ENCODE measurements around the gene MGST2. TPM values are rescaled to one million over a fixed set of nuclear protein-coding genes. Genes with fewer than 3 reads are reported as not detected.
A peak's percentile ranks its signal among the peaks of the same experiment; 100 is the strongest.

Gene MGST2
- polyA plus RNA-seq, 1 donor (not counting 4 experiments of a cell fraction or from before 2014, with no cell fraction given) = 57.6 TPM

DNA sequence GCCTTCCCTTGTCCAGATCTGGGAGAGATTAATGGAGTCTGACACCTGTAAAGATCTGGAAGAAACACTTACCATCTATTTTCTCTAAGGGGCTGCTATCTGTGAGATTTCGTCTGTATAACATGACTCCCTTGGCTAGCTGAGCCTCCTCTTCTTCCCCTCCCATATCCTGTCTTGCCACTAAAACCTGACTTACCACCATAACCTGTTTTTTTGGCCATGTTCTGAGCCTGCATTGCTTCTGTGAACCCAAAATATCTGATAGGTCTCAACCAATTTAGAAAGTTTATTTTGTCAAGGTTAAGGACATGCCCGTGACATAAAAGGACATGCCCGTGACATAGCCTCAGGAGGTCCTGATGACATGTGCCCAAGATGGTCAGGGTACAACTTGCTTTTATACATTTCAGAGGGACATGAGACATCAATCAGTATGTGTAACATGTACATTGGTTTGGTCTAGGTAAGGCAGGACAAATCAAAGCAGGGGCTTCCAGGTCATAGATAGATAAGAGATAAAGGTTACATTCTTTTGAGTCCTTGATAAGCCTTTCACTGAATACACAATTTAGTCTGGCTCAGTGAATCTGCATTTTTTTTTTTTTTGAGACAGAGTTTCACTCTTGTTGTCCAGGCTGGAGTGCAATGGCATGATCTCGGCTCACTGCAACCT, 11.4 kb downstream of the MGST2 start:
- H3K4me2 ChIP-seq (ENCODE audit: control insufficient read depth, extremely low read depth, insufficient read depth, low read depth, low read length) = no peak overlapping the region
- dilution Hi-C loops (cut with MboI; ENCODE audit: extremely low pct_ligation_motif_present, low sequenced_read_pairs) = no loop called here
- no peak for TF ChIP-seq EZH2 (IDR thresholded peaks at IDR 0.05; ENCODE audit: low read length)
- TF ChIP-seq, protein P1, sequence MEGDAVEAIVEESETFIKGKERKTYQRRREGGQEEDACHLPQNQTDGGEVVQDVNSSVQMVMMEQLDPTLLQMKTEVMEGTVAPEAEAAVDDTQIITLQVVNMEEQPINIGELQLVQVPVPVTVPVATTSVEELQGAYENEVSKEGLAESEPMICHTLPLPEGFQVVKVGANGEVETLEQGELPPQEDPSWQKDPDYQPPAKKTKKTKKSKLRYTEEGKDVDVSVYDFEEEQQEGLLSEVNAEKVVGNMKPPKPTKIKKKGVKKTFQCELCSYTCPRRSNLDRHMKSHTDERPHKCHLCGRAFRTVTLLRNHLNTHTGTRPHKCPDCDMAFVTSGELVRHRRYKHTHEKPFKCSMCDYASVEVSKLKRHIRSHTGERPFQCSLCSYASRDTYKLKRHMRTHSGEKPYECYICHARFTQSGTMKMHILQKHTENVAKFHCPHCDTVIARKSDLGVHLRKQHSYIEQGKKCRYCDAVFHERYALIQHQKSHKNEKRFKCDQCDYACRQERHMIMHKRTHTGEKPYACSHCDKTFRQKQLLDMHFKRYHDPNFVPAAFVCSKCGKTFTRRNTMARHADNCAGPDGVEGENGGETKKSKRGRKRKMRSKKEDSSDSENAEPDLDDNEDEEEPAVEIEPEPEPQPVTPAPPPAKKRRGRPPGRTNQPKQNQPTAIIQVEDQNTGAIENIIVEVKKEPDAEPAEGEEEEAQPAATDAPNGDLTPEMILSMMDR (optimal IDR thresholded peaks at IDR 0.05 in 1 of 3, IDR thresholded peaks at IDR 0.05 in 1 of 3, conservative IDR thresholded peaks at IDR 0.05 in 1 of 3; ENCODE audit: extremely low read depth in 1 of 3, insufficient read depth in 2 of 3, low read length in 3 of 3) = no peak
- FAIRE-seq (no peak), DNase-seq (ENCODE audit: low read depth, low spot score) (no peak)
- no peaks in the 10 kb centered on the region for H3K27me3 ChIP-seq (ENCODE audit: control insufficient read depth, extremely low read depth, insufficient read depth, low read length)
- H2AFZ ChIP-seq (ENCODE audit: control insufficient read depth, low read length) = no peak overlapping the region
- H3K9me1 ChIP-seq (ENCODE audit: control insufficient read depth, extremely low read depth, insufficient read depth, low read length) = no peaks in the 10 kb centered on the region
- H4K20me1 ChIP-seq (ENCODE audit: control insufficient read depth, extremely low read depth, insufficient read depth, low read length) = no peaks in the 10 kb centered on the region
- no peak overlapping the region for H3K27ac ChIP-seq (ENCODE audit: control insufficient read depth, insufficient read depth, low read length)
- no peak overlapping the region for H3K4me3 ChIP-seq (ENCODE audit: control insufficient read depth in 2 of 3, extremely low read depth in 1 of 3, insufficient read depth in 2 of 3, low read depth in 1 of 3, low read length in 3 of 3)
- no peak overlapping the region for H3K9ac ChIP-seq (ENCODE audit: control insufficient read depth, extremely low read depth, insufficient read depth, low read length)
- H3K36me3 ChIP-seq (ENCODE audit: control insufficient read depth in 2 of 2, extremely low read depth in 1 of 2, insufficient read depth in 2 of 2, low read length in 2 of 2) = peaks cover 0 to 3% of the 10 kb centered on the region in 2 experiments
- H3K9me3 ChIP-seq (ENCODE audit: control insufficient read depth, low read depth, low read length) = no peaks in the 10 kb centered on the region
- peaks cover 8% of the 10 kb centered on the region for H3K4me1 ChIP-seq (ENCODE audit: control insufficient read depth, extremely low read depth, insufficient read depth, low read length)
- no peaks in the 10 kb centered on the region for H3K79me2 ChIP-seq (ENCODE audit: control insufficient read depth, insufficient read depth, low read length)

DNA sequence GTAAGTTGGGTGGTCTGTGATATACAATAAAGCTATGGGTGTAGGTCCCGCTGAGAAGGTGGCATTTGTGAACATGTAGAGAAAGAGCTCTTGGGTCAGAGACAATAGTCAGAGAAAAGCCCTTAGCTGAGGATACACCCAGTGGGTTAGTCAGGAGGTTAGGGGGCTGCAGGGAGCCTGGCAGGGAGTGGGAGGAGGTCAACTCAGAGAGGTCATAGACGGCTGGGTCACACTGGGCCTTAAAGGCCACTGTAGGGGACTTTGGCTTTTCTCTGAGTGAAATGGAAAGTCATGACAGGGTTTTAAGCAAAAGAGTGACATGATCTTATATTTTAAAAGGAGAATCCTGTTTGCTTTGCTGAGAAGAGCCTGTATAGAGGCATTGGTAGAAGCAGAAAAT, 16.7 kb downstream of the MGST2 start:
- no peak overlapping the region for H3K4me3 ChIP-seq (ENCODE audit: control insufficient read depth in 2 of 3, extremely low read depth in 1 of 3, insufficient read depth in 2 of 3, low read depth in 1 of 3, low read length in 3 of 3)
- H3K9ac ChIP-seq (ENCODE audit: control insufficient read depth, extremely low read depth, insufficient read depth, low read length) = no peak overlapping the region
- peaks cover 17% of the 10 kb centered on the region for H3K4me1 ChIP-seq (ENCODE audit: control insufficient read depth, extremely low read depth, insufficient read depth, low read length)
- peaks cover 3% of the 10 kb centered on the region for H3K9me1 ChIP-seq (ENCODE audit: control insufficient read depth, extremely low read depth, insufficient read depth, low read length)
- no peaks in the 10 kb centered on the region for H4K20me1 ChIP-seq (ENCODE audit: control insufficient read depth, extremely low read depth, insufficient read depth, low read length)
- DNase-seq (ENCODE audit: low read depth, low spot score) = no peak
- H3K9me3 ChIP-seq (ENCODE audit: control insufficient read depth, low read depth, low read length) = no peaks in the 10 kb centered on the region
- FAIRE-seq = no peak
- peak overlapping the region; percentile 59 for H3K4me2 ChIP-seq (ENCODE audit: control insufficient read depth, extremely low read depth, insufficient read depth, low read depth, low read length)
- peaks cover 2 to 3% of the 10 kb centered on the region in 2 experiments for H3K36me3 ChIP-seq (ENCODE audit: control insufficient read depth in 2 of 2, extremely low read depth in 1 of 2, insufficient read depth in 2 of 2, low read length in 2 of 2)
- no peak for TF ChIP-seq EZH2 (IDR thresholded peaks at IDR 0.05; ENCODE audit: low read length)
- TF ChIP-seq, protein P1 (optimal IDR thresholded peaks at IDR 0.05 in 1 of 3, IDR thresholded peaks at IDR 0.05 in 1 of 3, conservative IDR thresholded peaks at IDR 0.05 in 1 of 3; ENCODE audit: extremely low read depth in 1 of 3, insufficient read depth in 2 of 3, low read length in 3 of 3) = no peak
- H2AFZ ChIP-seq (ENCODE audit: control insufficient read depth, low read length) = no peak overlapping the region
- dilution Hi-C loops (cut with MboI; ENCODE audit: extremely low pct_ligation_motif_present, low sequenced_read_pairs) = no loop called here
- H3K27ac ChIP-seq (ENCODE audit: control insufficient read depth, insufficient read depth, low read length) = peak overlapping the region; percentile 78
- no peaks in the 10 kb centered on the region for H3K79me2 ChIP-seq (ENCODE audit: control insufficient read depth, insufficient read depth, low read length)
- H3K27me3 ChIP-seq (ENCODE audit: control insufficient read depth, extremely low read depth, insufficient read depth, low read length) = no peaks in the 10 kb centered on the region

Data from keratinocyte (primary cell).